NK-92 (cell line): ENCODE measurements around the gene HBD.
"Not testable (repeated sequence)": the region's sequence is repeated elsewhere in the genome, so short reads cannot be mapped to it uniquely, and the experiment has no call there.

Experiments
- DNase-seq: peaks from one replicate; lab custom pipeline; 2025; ENCODE audit not compliant: unreplicated experiment; lab: John Stamatoyannopoulos, UW

The HBD gene

GRCh38 chr11:5253440-5253839 lies 19.2 kb upstream of the HBD start:
- DNase-seq = not testable (repeated sequence)

GRCh38 chr11:5252919-5253265 lies 18.6 kb upstream of the HBD start:
- DNase-seq = no peak

- no peak for DNase-seq
Measured at GRCh38 chr11:5252192-5252918, 18.1 kb upstream of the HBD start.

GRCh38 chr11:5251746-5252145 lies 17.5 kb upstream of the HBD start:
- DNase-seq = no peak

GRCh38 chr11:5250543-5251204 lies 16.4 kb upstream of the HBD start:
- no peak for DNase-seq

GRCh38 chr11:5249807-5250396 lies 15.6 kb upstream of the HBD start, which contains the start of gene HBG1:
Gene HBG1, minus strand, starts transcription at chr11:5249857. Its CDS starts 53 bp downstream, at chr11:5249804.
- DNase-seq = not testable (repeated sequence)

- not testable (repeated sequence) for DNase-seq
Measured at GRCh38 chr11:5248498-5248897, 14.2 kb upstream of the HBD start.

- no peak for DNase-seq
Measured at GRCh38 chr11:5247472-5248192, 13.3 kb upstream of the HBD start.

- no peak for DNase-seq
Measured at GRCh38 chr11:5246772-5247471, 12.6 kb upstream of the HBD start.

- DNase-seq = no peak
Measured at GRCh38 chr11:5245155-5245554, 10.9 kb upstream of the HBD start.

GRCh38 chr11:5243816-5244180 lies 9.5 kb upstream of the HBD start:
- DNase-seq = no peak

- no peak for DNase-seq
Measured at GRCh38 chr11:5242933-5243815, 8.9 kb upstream of the HBD start.

GRCh38 chr11:5242208-5242607 lies 7.9 kb upstream of the HBD start:
- no peak for DNase-seq

GRCh38 chr11:5241458-5241857 lies 7.2 kb upstream of the HBD start:
- DNase-seq = no peak

- no peak for DNase-seq
Measured at GRCh38 chr11:5240458-5240857, 6.2 kb upstream of the HBD start.

GRCh38 chr11:5240056-5240455 lies 5.8 kb upstream of the HBD start:
- no peak for DNase-seq

GRCh38 chr11:5239046-5239445 lies 4.8 kb upstream of the HBD start:
- DNase-seq = no peak

GRCh38 chr11:5238486-5238885 lies 4.2 kb upstream of the HBD start:
- DNase-seq = no peak

- no peak for DNase-seq
Measured at GRCh38 chr11:5237420-5237819, 3.1 kb upstream of the HBD start.
